OCI-LY7 (cell line): ENCODE results near the gene SPAAR. TPM values are rescaled to one million over a fixed set of nuclear protein-coding genes. Genes with fewer than 3 reads are reported as not detected.

Experiments used
- BruUV-seq: library from RNA; stranded (reverse); fragments of 400-500 nt; replicated peaks from 2 replicates; lab custom pipeline; 2021; lab: Mats Ljungman, UMichigan
- CTCF ChIA-PET: fragments of 300-600 bp; sonication (Branson Sonifier 250); formaldehyde crosslinking; loops from one replicate; lab custom pipeline; 2022; ENCODE audit warnings: antibody characterized with exemption; ENCODE audit not compliant: unreplicated experiment; lab: Charles Lee
- POLR2A ChIA-PET: fragments of 300-600 bp; sonication (Branson Sonifier 250); formaldehyde crosslinking; loops from one replicate; lab custom pipeline; 2022; ENCODE audit warnings: antibody characterized with exemption; lab: Charles Lee
- DNase-seq: peaks from one replicate; pipeline ENCODE4 v3.0.0-alpha.2; 2015; ENCODE audit warnings: low spot score
- H2AFZ ChIP-seq: fragments of 200-600 bp; sonication (generic), shearing (Covaris generic); 2 replicates; pipeline ENCODE4 v1.6.1; 2014; ENCODE audit warnings: mild to moderate bottlenecking, antibody characterized with exemption, low read length, moderate library complexity
- H3K27ac ChIP-seq: fragments of 200-600 bp; sonication (generic); 2 replicates; pipeline ENCODE4 v1.5.1; 2014; ENCODE audit warnings: mixed run types, low read depth, mild to moderate bottlenecking, moderate library complexity, low read length, inconsistent platforms; ENCODE audit not compliant: poor library complexity, severe bottlenecking
- H3K36me3 ChIP-seq: fragments of 200-600 bp; sonication (generic); 2 replicates; pipeline ENCODE4 v1.6.1; 2014; ENCODE audit warnings: mild to moderate bottlenecking, antibody characterized with exemption, low read length, moderate library complexity, mixed read lengths; ENCODE audit not compliant: insufficient read depth
- H3K4me1 ChIP-seq: fragments of 200-600 bp; sonication (generic); 2 replicates; pipeline ENCODE4 v1.5.1; 2014; ENCODE audit warnings: mild to moderate bottlenecking, low read length; ENCODE audit not compliant: insufficient read depth, poor library complexity, severe bottlenecking
- H3K4me2 ChIP-seq: fragments of 200-600 bp; sonication (generic); 2 replicates; pipeline ENCODE4 v1.6.1; 2014; ENCODE audit warnings: mild to moderate bottlenecking, low read length
- H3K4me3 ChIP-seq: fragments of 200-600 bp; sonication (generic); 2 replicates; pipeline ENCODE4 v1.5.1; 2014; ENCODE audit warnings: mild to moderate bottlenecking, low read depth, low read length; ENCODE audit not compliant: poor library complexity, severe bottlenecking
- H3K79me2 ChIP-seq: fragments of 200-600 bp; sonication (generic); 2 replicates; pipeline ENCODE4 v1.6.1; 2016; ENCODE audit warnings: low read depth, mild to moderate bottlenecking, low read length, moderate library complexity, mixed read lengths; ENCODE audit not compliant: insufficient read depth
- H3K9me2 ChIP-seq: fragments of 200-600 bp; sonication (generic); 2 replicates; pipeline ENCODE4 v1.6.1; 2016; ENCODE audit warnings: mild to moderate bottlenecking, low read length, mixed read lengths; ENCODE audit not compliant: insufficient read depth
- H3K9me3 ChIP-seq: fragments of 200-600 bp; sonication (generic); 2 replicates; pipeline ENCODE4 v1.6.1; 2014; ENCODE audit warnings: mild to moderate bottlenecking, mixed run types, low read length, mixed read lengths
- H4K20me1 ChIP-seq: fragments of 200-600 bp; sonication (generic); 2 replicates; pipeline ENCODE4 v1.6.1; 2014; ENCODE audit warnings: mild to moderate bottlenecking, antibody characterized with exemption, low read length, moderate library complexity, mixed read lengths; ENCODE audit not compliant: insufficient read depth
- CTCF ChIP-seq: fragments of 200-600 bp; sonication (generic); conservative IDR thresholded peaks from 2 replicates; pipeline ENCODE4 v1.5.1; 2014; ENCODE audit warnings: mild to moderate bottlenecking, antibody characterized with exemption, low read length, moderate library complexity, mixed read lengths
- EZH2phosphoT487 ChIP-seq: fragments of 200-600 bp; sonication (generic); IDR thresholded peaks from 2 replicates; pipeline ENCODE4 v1.6.1; 2018; ENCODE audit warnings: low read depth, borderline replicate concordance, mild to moderate bottlenecking, mixed run types, antibody characterized with exemption, low read length, moderate library complexity, mixed read lengths
- intact Hi-C: fragments of 100-400 bp; cut with micrococcal nuclease; formaldehyde crosslinking; loops from one replicate; pipeline ENCODE4 v1.10.0; 2022; ENCODE audit not compliant: unreplicated experiment
- total RNA-seq, 2 experiments: library from RNA; depleted of rRNA in 1 of 2; stranded (reverse); fragments of >200 nt in 1 of 2; shearing (Covaris generic) in 1 of 2; gene quantifications; 2 replicates each; pipeline ENCODE4 v1.2.3, GENCODE V29; 2014 to 2022

Gene SPAAR
- total RNA-seq, 2 experiments from 2014 or later: not detected

- no peak overlapping the region for H3K4me2 ChIP-seq
- H3K4me1 ChIP-seq: peaks cover 4% of the 10 kb centered on the region
- peak; percentile 67 for DNase-seq
- H3K9me3 ChIP-seq: 0 out of 2 replicates have a peak, but pooled peaks cover 3% of the 10 kb centered on the region
- ChIA-PET POLR2A (no interaction called here), CTCF (no interaction called here)
- no peaks in the 10 kb centered on the region for H3K9me2 ChIP-seq
- H3K79me2 ChIP-seq: no peaks in the 10 kb centered on the region
- no peaks in the 10 kb centered on the region for H3K36me3 ChIP-seq
- intact Hi-C loops: no loop called here
- TF ChIP-seq CTCF: peak; percentile 84
- TF ChIP-seq EZH2phosphoT487: no peak
- H3K4me3 ChIP-seq: no peak overlapping the region
- no TSS peak for BruUV-seq
- H3K27ac ChIP-seq: no peak overlapping the region
- peak overlapping the region; percentile 59; the same call in 1 of the 2 replicates for H2AFZ ChIP-seq
- H4K20me1 ChIP-seq: no peaks in the 10 kb centered on the region
Measured at GRCh38 chr9:35910613-35911359, 1.5 kb downstream of the SPAAR start.

- intact Hi-C loops: no loop called here
- POLR2A ChIA-PET: no interaction called here
- Histone ChIP-seq H3K79me2 (no peaks in the 10 kb centered on the region), H3K4me2 (no peak overlapping the region), H3K9me3 (0 out of 2 replicates have a peak, but pooled peaks cover 3% of the 10 kb centered on the region), H3K4me1 (peaks cover 4% of the 10 kb centered on the region), H4K20me1 (no peaks in the 10 kb centered on the region), H3K9me2 (no peaks in the 10 kb centered on the region), H2AFZ (no peak overlapping the region), H3K27ac (no peak overlapping the region), H3K36me3 (no peaks in the 10 kb centered on the region), H3K4me3 (no peak overlapping the region)
- TF ChIP-seq CTCF: no peak
- TF ChIP-seq EZH2phosphoT487: no peak
- CTCF ChIA-PET: no interaction called here
- DNase-seq: no peak
- BruUV-seq: no TSS peak
Measured at GRCh38 chr9:35911690-35912089, 2.4 kb downstream of the SPAAR start.
